ENCODE measurements around the gene POLE. TPM values are rescaled to one million over a fixed set of nuclear protein-coding genes. Genes with fewer than 3 reads are reported as not detected.

Gene POLE
- total RNA-seq, 4 donors from 2014 or later, result 7.2 to 63.8 (median 23.3) TPM

GRCh38 chr12:132629330-132629729, 57.8 kb downstream of the POLE start:
- no peaks in the 10 kb centered on the region for H3K9me3 ChIP-seq
- no peak overlapping the region for H3K27ac ChIP-seq
- TF ChIP-seq, protein P1, sequence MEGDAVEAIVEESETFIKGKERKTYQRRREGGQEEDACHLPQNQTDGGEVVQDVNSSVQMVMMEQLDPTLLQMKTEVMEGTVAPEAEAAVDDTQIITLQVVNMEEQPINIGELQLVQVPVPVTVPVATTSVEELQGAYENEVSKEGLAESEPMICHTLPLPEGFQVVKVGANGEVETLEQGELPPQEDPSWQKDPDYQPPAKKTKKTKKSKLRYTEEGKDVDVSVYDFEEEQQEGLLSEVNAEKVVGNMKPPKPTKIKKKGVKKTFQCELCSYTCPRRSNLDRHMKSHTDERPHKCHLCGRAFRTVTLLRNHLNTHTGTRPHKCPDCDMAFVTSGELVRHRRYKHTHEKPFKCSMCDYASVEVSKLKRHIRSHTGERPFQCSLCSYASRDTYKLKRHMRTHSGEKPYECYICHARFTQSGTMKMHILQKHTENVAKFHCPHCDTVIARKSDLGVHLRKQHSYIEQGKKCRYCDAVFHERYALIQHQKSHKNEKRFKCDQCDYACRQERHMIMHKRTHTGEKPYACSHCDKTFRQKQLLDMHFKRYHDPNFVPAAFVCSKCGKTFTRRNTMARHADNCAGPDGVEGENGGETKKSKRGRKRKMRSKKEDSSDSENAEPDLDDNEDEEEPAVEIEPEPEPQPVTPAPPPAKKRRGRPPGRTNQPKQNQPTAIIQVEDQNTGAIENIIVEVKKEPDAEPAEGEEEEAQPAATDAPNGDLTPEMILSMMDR (IDR thresholded peaks at IDR 0.05), result no peak
- TF ChIP-seq POLR2A (IDR thresholded peaks at IDR 0.05) (no peak), EP300 (IDR thresholded peaks at IDR 0.05) (no peak), POLR2AphosphoS5 (IDR thresholded peaks at IDR 0.05) (no peak)
- 92 to 97% methylated on average over 5 to 6 of the region's 6 CpGs for WGBS, 2 donors (ENCODE audit: low coverage in 1 of 2)
- peaks cover 0 to 80% of the 10 kb centered on the region in 2 donors for H3K36me3 ChIP-seq
- H3K4me3 ChIP-seq, result no peak overlapping the region
- no peak for ATAC-seq
- H3K4me1 ChIP-seq, result no peaks in the 10 kb centered on the region
- no peaks in the 10 kb centered on the region for H3K27me3 ChIP-seq

GRCh38 chr12:132625731-132626430, 61.3 kb downstream of the POLE start:
- 100% methylated on average over 1 of the region's 24 CpGs; no CpG with 5 or more reads in 1 of the 2 donors for WGBS, 2 donors (ENCODE audit: low coverage in 1 of 2)
- Histone ChIP-seq H3K4me1 (peaks cover 0 to 20% (median 9%) of the 10 kb centered on the region in 3 donors), H3K27ac (no peak overlapping the region), H3K9me3 (no peaks in the 10 kb centered on the region), H3K36me3 (peaks cover 0 to 56% of the 10 kb centered on the region in 2 donors), H3K27me3 (peaks cover 6% of the 10 kb centered on the region), H3K4me3 (no peak overlapping the region)
- ATAC-seq, result no peak
- no peak for TF ChIP-seq POLR2AphosphoS5 (IDR thresholded peaks at IDR 0.05)
- TF ChIP-seq EP300 (IDR thresholded peaks at IDR 0.05), result no peak
- TF ChIP-seq, protein P1 (IDR thresholded peaks at IDR 0.05), result no peak
- no peak for TF ChIP-seq POLR2A (IDR thresholded peaks at IDR 0.05)

DNA sequence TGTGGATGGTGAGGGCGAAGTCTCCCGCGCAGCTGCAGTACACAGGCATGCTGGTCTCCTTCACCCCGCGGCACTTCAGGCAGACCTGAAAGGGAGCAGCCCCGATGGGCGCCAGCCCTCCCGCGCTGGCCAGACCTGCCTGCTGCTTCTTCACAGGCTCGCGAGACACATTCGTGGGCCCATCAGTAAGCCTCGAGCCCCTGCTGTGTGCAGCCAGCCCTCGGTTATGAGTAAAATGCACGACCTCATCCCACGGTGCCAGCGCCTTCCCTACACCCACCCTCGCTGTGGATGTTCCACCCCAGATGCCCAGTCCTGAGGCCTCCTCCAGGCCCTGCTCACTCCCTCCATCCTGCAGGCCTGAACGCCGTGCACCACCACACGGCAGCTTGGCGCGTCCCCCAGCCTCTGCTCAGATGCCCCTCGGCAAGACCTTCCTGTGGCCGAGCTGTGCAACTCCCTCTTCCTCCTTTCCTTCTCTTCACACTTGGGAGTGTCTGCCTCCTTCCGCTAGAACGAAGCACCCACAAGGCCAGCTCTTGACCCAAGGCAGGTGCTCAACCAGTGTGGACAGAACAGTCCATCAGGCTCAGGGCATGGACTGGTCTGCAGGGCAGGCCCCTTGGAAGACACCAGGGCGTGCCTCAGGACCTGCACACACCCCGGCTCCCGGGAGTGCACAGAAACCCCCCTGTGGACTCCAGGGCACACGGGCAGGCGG, 62.1 kb downstream of the POLE start:
- H3K36me3 ChIP-seq, result peaks cover 0 to 48% of the 10 kb centered on the region in 2 donors
- no peak overlapping the region for H3K27ac ChIP-seq
- no peak overlapping the region for H3K4me3 ChIP-seq
- ATAC-seq, result no peak
- H3K27me3 ChIP-seq, result peaks cover 14% of the 10 kb centered on the region
- no peaks in the 10 kb centered on the region for H3K9me3 ChIP-seq
- H3K4me1 ChIP-seq, result peaks cover 0 to 20% (median 9%) of the 10 kb centered on the region in 3 donors
- WGBS, 2 donors (ENCODE audit: low coverage in 1 of 2), result 90 to 95% methylated on average over 10 to 12 of the region's 32 CpGs
- TF ChIP-seq EP300 (IDR thresholded peaks at IDR 0.05), result no peak
- TF ChIP-seq, protein P1 (IDR thresholded peaks at IDR 0.05), result no peak
- TF ChIP-seq POLR2AphosphoS5 (IDR thresholded peaks at IDR 0.05), result no peak
- no peak for TF ChIP-seq POLR2A (IDR thresholded peaks at IDR 0.05)

GRCh38 chr12:132624186-132624855, 62.8 kb downstream of the POLE start:
- no peak overlapping the region for H3K27ac ChIP-seq
- peaks cover 21% of the 10 kb centered on the region for H3K27me3 ChIP-seq
- no CpG with 5 or more reads among the region's 22 CpGs for whole genome bisulfite sequencing, 2 donors (ENCODE audit: low coverage in 1 of 2)
- no peaks in the 10 kb centered on the region for H3K9me3 ChIP-seq
- no peak for ATAC-seq
- no peak overlapping the region for H3K4me3 ChIP-seq
- H3K4me1 ChIP-seq, result peaks cover 0 to 25% (median 9%) of the 10 kb centered on the region in 3 donors
- TF ChIP-seq, protein P1 (IDR thresholded peaks at IDR 0.05), result no peak
- TF ChIP-seq EP300 (IDR thresholded peaks at IDR 0.05) (no peak), POLR2A (IDR thresholded peaks at IDR 0.05) (no peak), POLR2AphosphoS5 (IDR thresholded peaks at IDR 0.05) (no peak)
- peaks cover 0 to 40% of the 10 kb centered on the region in 2 donors for H3K36me3 ChIP-seq

All from gastroesophageal sphincter (tissue), 4 donors.